OCI-LY7 (cell line): ENCODE data around the gene BASP1. TPM values are rescaled to one million over a fixed set of nuclear protein-coding genes. Genes with fewer than 3 reads are reported as not detected.

Experiments
- BruUV-seq: library from RNA; stranded (reverse); fragments of 400-500 nt; replicated peaks from 2 replicates; lab custom pipeline; 2021; lab: Mats Ljungman, UMichigan
- CTCF ChIA-PET: fragments of 300-600 bp; sonication (Branson Sonifier 250); formaldehyde crosslinking; loops from one replicate; lab custom pipeline; 2022; ENCODE audit warnings: antibody characterized with exemption; ENCODE audit not compliant: unreplicated experiment; lab: Charles Lee
- POLR2A ChIA-PET: fragments of 300-600 bp; sonication (Branson Sonifier 250); formaldehyde crosslinking; loops from one replicate; lab custom pipeline; 2022; ENCODE audit warnings: antibody characterized with exemption; lab: Charles Lee
- DNase-seq: peaks from one replicate; pipeline ENCODE4 v3.0.0-alpha.2; 2015; ENCODE audit warnings: low spot score
- H2AFZ ChIP-seq: fragments of 200-600 bp; sonication (generic), shearing (Covaris generic); 2 replicates; pipeline ENCODE4 v1.6.1; 2014; ENCODE audit warnings: mild to moderate bottlenecking, antibody characterized with exemption, low read length, moderate library complexity
- H3K27ac ChIP-seq: fragments of 200-600 bp; sonication (generic); 2 replicates; pipeline ENCODE4 v1.5.1; 2014; ENCODE audit warnings: mixed run types, low read depth, mild to moderate bottlenecking, moderate library complexity, low read length, inconsistent platforms; ENCODE audit not compliant: poor library complexity, severe bottlenecking
- H3K36me3 ChIP-seq: fragments of 200-600 bp; sonication (generic); 2 replicates; pipeline ENCODE4 v1.6.1; 2014; ENCODE audit warnings: mild to moderate bottlenecking, antibody characterized with exemption, low read length, moderate library complexity, mixed read lengths; ENCODE audit not compliant: insufficient read depth
- H3K4me1 ChIP-seq: fragments of 200-600 bp; sonication (generic); 2 replicates; pipeline ENCODE4 v1.5.1; 2014; ENCODE audit warnings: mild to moderate bottlenecking, low read length; ENCODE audit not compliant: insufficient read depth, poor library complexity, severe bottlenecking
- H3K4me2 ChIP-seq: fragments of 200-600 bp; sonication (generic); 2 replicates; pipeline ENCODE4 v1.6.1; 2014; ENCODE audit warnings: mild to moderate bottlenecking, low read length
- H3K4me3 ChIP-seq: fragments of 200-600 bp; sonication (generic); 2 replicates; pipeline ENCODE4 v1.5.1; 2014; ENCODE audit warnings: mild to moderate bottlenecking, low read depth, low read length; ENCODE audit not compliant: poor library complexity, severe bottlenecking
- H3K79me2 ChIP-seq: fragments of 200-600 bp; sonication (generic); 2 replicates; pipeline ENCODE4 v1.6.1; 2016; ENCODE audit warnings: low read depth, mild to moderate bottlenecking, low read length, moderate library complexity, mixed read lengths; ENCODE audit not compliant: insufficient read depth
- H3K9me2 ChIP-seq: fragments of 200-600 bp; sonication (generic); 2 replicates; pipeline ENCODE4 v1.6.1; 2016; ENCODE audit warnings: mild to moderate bottlenecking, low read length, mixed read lengths; ENCODE audit not compliant: insufficient read depth
- H3K9me3 ChIP-seq: fragments of 200-600 bp; sonication (generic); 2 replicates; pipeline ENCODE4 v1.6.1; 2014; ENCODE audit warnings: mild to moderate bottlenecking, mixed run types, low read length, mixed read lengths
- H4K20me1 ChIP-seq: fragments of 200-600 bp; sonication (generic); 2 replicates; pipeline ENCODE4 v1.6.1; 2014; ENCODE audit warnings: mild to moderate bottlenecking, antibody characterized with exemption, low read length, moderate library complexity, mixed read lengths; ENCODE audit not compliant: insufficient read depth
- CTCF ChIP-seq: fragments of 200-600 bp; sonication (generic); conservative IDR thresholded peaks from 2 replicates; pipeline ENCODE4 v1.5.1; 2014; ENCODE audit warnings: mild to moderate bottlenecking, antibody characterized with exemption, low read length, moderate library complexity, mixed read lengths
- EZH2phosphoT487 ChIP-seq: fragments of 200-600 bp; sonication (generic); IDR thresholded peaks from 2 replicates; pipeline ENCODE4 v1.6.1; 2018; ENCODE audit warnings: low read depth, borderline replicate concordance, mild to moderate bottlenecking, mixed run types, antibody characterized with exemption, low read length, moderate library complexity, mixed read lengths
- intact Hi-C: fragments of 100-400 bp; cut with micrococcal nuclease; formaldehyde crosslinking; loops from one replicate; pipeline ENCODE4 v1.10.0; 2022; ENCODE audit not compliant: unreplicated experiment
- total RNA-seq, 2 experiments: library from RNA; depleted of rRNA in 1 of 2; stranded (reverse); fragments of >200 nt in 1 of 2; shearing (Covaris generic) in 1 of 2; gene quantifications; 2 replicates each; pipeline ENCODE4 v1.2.3, GENCODE V29; 2014 to 2022

The BASP1 gene
- total RNA-seq, 2 experiments from 2014 or later: 23.4 to 64.8 TPM

GRCh38 chr5:17182981-17183380, 34.5 kb upstream of the BASP1 start:
- ChIA-PET POLR2A (no interaction called here), CTCF (no interaction called here)
- Histone ChIP-seq H3K9me3 (no peaks in the 10 kb centered on the region), H3K4me3 (no peak overlapping the region), H4K20me1 (no peaks in the 10 kb centered on the region), H3K36me3 (no peaks in the 10 kb centered on the region), H3K4me2 (no peak overlapping the region), H2AFZ (no peak overlapping the region), H3K79me2 (no peaks in the 10 kb centered on the region), H3K27ac (no peak overlapping the region), H3K4me1 (no peaks in the 10 kb centered on the region), H3K9me2 (no peaks in the 10 kb centered on the region)
- no peak for DNase-seq
- intact Hi-C loops: no loop called here
- TF ChIP-seq EZH2phosphoT487 (no peak), CTCF (no peak)
- BruUV-seq: no TSS peak

GRCh38 chr5:17183831-17184230, 33.6 kb upstream of the BASP1 start:
- no peak overlapping the region for H3K4me3 ChIP-seq
- no peak overlapping the region for H3K27ac ChIP-seq
- H2AFZ ChIP-seq: no peak overlapping the region
- ChIA-PET CTCF (no interaction called here), POLR2A (interaction anchor here (0.7 kb wide), 1 partner anchor 265 kb away, joined by 6 read pairs; no protein-coding TSS in a partner anchor)
- H3K9me2 ChIP-seq: no peaks in the 10 kb centered on the region
- no peak overlapping the region for H3K4me2 ChIP-seq
- TF ChIP-seq EZH2phosphoT487 (no peak), CTCF (no peak)
- no peak for DNase-seq
- intact Hi-C loops: no loop called here
- no peaks in the 10 kb centered on the region for H3K9me3 ChIP-seq
- no TSS peak for BruUV-seq
- no peaks in the 10 kb centered on the region for H3K4me1 ChIP-seq
- no peaks in the 10 kb centered on the region for H3K36me3 ChIP-seq
- H3K79me2 ChIP-seq: no peaks in the 10 kb centered on the region
- no peaks in the 10 kb centered on the region for H4K20me1 ChIP-seq

- Histone ChIP-seq H3K4me3 (no peak overlapping the region), H3K9me3 (no peaks in the 10 kb centered on the region), H3K4me1 (no peaks in the 10 kb centered on the region), H3K79me2 (no peaks in the 10 kb centered on the region), H3K9me2 (no peaks in the 10 kb centered on the region), H3K4me2 (no peak overlapping the region), H2AFZ (no peak overlapping the region), H4K20me1 (no peaks in the 10 kb centered on the region), H3K36me3 (no peaks in the 10 kb centered on the region), H3K27ac (no peak overlapping the region)
- intact Hi-C loops: no loop called here
- CTCF ChIA-PET: no interaction called here
- POLR2A ChIA-PET: interaction anchor here (0.6 to 0.7 kb wide), 2 partner anchors 29 to 265 kb away, joined by 6 to 7 read pairs; no protein-coding TSS in a partner anchor
- BruUV-seq: no TSS peak
- no peak for TF ChIP-seq EZH2phosphoT487
- TF ChIP-seq CTCF: no peak
- no peak for DNase-seq
These were observed 32.8 kb upstream of the BASP1 start for GRCh38 chr5:17184588-17184987.
